ENCODE results near the gene WDR93.

DNA sequence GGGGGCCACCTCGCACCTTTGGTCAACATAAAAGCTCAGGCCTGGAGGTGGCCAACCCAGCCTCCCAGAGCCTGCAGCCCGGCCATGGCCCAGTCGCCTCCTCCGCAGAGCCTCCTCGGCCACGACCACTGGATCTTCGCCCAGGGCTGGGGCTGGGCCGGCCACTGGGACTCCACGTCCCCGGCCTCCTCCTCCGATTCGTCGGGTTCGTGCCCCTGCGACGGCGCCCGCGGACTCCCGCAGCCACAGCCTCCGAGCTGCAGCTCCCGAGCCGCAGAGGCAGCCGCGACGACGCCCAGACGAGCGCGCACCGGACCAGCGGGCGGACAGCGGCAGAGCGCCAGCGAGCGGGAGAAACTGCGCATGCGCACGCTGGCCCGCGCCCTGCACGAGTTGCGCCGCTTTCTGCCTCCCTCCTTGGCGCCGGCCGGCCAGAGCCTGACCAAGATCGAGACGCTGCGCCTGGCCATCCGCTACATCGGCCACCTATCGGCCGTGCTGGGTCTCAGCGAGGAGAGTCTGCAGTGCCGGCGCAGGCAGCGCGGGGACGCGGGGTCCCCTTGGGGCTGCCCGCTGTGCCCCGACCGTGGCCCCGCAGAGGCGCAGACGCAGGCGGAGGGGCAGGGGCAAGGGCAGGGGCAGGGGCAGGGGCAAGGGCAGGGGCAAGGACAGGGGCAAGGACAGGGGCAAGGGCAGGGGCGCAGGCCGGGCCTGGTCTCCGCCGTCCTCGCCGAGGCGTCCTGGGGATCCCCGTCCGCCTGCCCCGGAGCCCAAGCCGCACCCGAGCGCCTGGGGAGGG is 85.9 kb downstream of the WDR93 start, which contains the start of gene MESP2:
- TF ChIP-seq CTCF (IDR thresholded peaks at IDR 0.05) (peak; percentile 42 to 54), POLR2AphosphoS5 (IDR thresholded peaks at IDR 0.05) (no peak)

All from suprapubic skin (tissue), 3 donors.